Stimulated activated CD4-positive, alpha-beta T cell treated with anti-CD3 and anti-CD28 coated beads, Interleukin-4, amount 100 ng/mL, for 48 hours (primary cell): ENCODE measurements around the gene SPATA25.

ENCODE experiments used
- DNase-seq, 2 donors: peaks; one replicate each; pipeline ENCODE4 v3.0.0-alpha.2; 2020; ENCODE audit warnings: low read depth in 2 of 2

Gene SPATA25

GRCh38 chr20:45866454-45866853 lies 21.0 kb downstream of the SPATA25 start:
- DNase-seq: no peak

- DNase-seq: no peak
Observed at GRCh38 chr20:45863543-45864470, 23.6 kb downstream of the SPATA25 start.

GRCh38 chr20:45861221-45862075 lies 26.0 kb downstream of the SPATA25 start:
- no peak for DNase-seq

GRCh38 chr20:45860560-45861220 lies 26.7 kb downstream of the SPATA25 start:
- DNase-seq: no peak

- no peak for DNase-seq
Observed at GRCh38 chr20:45859916-45860315, 27.5 kb downstream of the SPATA25 start.

GRCh38 chr20:45857882-45858216 lies 29.6 kb downstream of the SPATA25 start:
- DNase-seq: peak in 1 of 2 donors; percentile 41

- peak; percentile 79 to 92 for DNase-seq
Observed at GRCh38 chr20:45857114-45857881, 30.1 kb downstream of the SPATA25 start, which contains the start of the genes ACOT8 and ZSWIM3. TSS of gene ACOT8 (minus strand) at chr20:45857392. CDS start at chr20:45857315, 77 bp downstream. TSS of gene ZSWIM3 (plus strand) at chr20:45857614. CDS start at chr20:45857826, 212 bp downstream.

- no peak for DNase-seq
Observed at GRCh38 chr20:45853484-45853883, 33.9 kb downstream of the SPATA25 start.

- DNase-seq: no peak
Observed at GRCh38 chr20:45852326-45852725, 35.1 kb downstream of the SPATA25 start.

GRCh38 chr20:45851501-45851900 lies 35.9 kb downstream of the SPATA25 start:
- DNase-seq: no peak

GRCh38 chr20:45850926-45851325 lies 36.5 kb downstream of the SPATA25 start:
- DNase-seq: no peak

GRCh38 chr20:45850238-45850637 lies 37.2 kb downstream of the SPATA25 start:
- DNase-seq: no peak

- DNase-seq: no peak
Observed at GRCh38 chr20:45848969-45849582, 38.3 kb downstream of the SPATA25 start.

GRCh38 chr20:45848421-45848820 lies 39.0 kb downstream of the SPATA25 start:
- DNase-seq: no peak

GRCh38 chr20:45845452-45845851 lies 42.0 kb downstream of the SPATA25 start:
- no peak for DNase-seq

- DNase-seq: no peak
Observed at GRCh38 chr20:45843506-45843905, 43.9 kb downstream of the SPATA25 start.

- no peak for DNase-seq
Observed at GRCh38 chr20:45842169-45842812, 45.1 kb downstream of the SPATA25 start.

GRCh38 chr20:45841407-45842129 lies 45.9 kb downstream of the SPATA25 start:
- DNase-seq: no peak

GRCh38 chr20:45840700-45841198 lies 46.7 kb downstream of the SPATA25 start:
- DNase-seq: no peak
